Fibroblast of lung (primary cell): ENCODE data around the gene PPFIA4. TPM values are rescaled to one million over a fixed set of nuclear protein-coding genes. Genes with fewer than 3 reads are reported as not detected.

Experiments
- DNase-seq, 2 donors: peaks; one replicate each; pipeline versions ENCODE4 v3.0.0 to v3.0.0-alpha.2; 2010; ENCODE audit warnings: low read depth in 2 of 2
- H2AFZ ChIP-seq: 2 replicates; pipeline ENCODE4 v1.5.1; 2012; ENCODE audit warnings: low read length, control low read depth, inconsistent platforms
- H3K27ac ChIP-seq: 2 replicates; pipeline ENCODE4 v1.5.1; 2011; ENCODE audit warnings: low read length, control low read depth; ENCODE audit not compliant: insufficient read depth
- H3K27me3 ChIP-seq: 2 replicates; pipeline ENCODE4 v1.5.1; 2011; ENCODE audit warnings: mild to moderate bottlenecking, low read length; ENCODE audit not compliant: control insufficient read depth, insufficient read depth
- H3K36me3 ChIP-seq: 2 replicates; pipeline ENCODE4 v1.5.1; 2011; ENCODE audit warnings: low read length; ENCODE audit not compliant: control insufficient read depth, insufficient read depth
- H3K4me1 ChIP-seq: 2 replicates; pipeline ENCODE4 v1.5.1; 2011; ENCODE audit warnings: low read length; ENCODE audit not compliant: control insufficient read depth, insufficient read depth; ENCODE audit errors: extremely low read depth
- H3K4me2 ChIP-seq: 2 replicates; pipeline ENCODE4 v1.5.1; 2011; ENCODE audit warnings: low read length, control low read depth; ENCODE audit not compliant: insufficient read depth; ENCODE audit errors: extremely low read depth
- H3K4me3 ChIP-seq, 4 experiments: fragments of 200-600 bp in 1 of 4; sonication (generic) in 1 of 4; replicated peaks in 1 of 4; 2 replicates each; pipeline ENCODE4 v1.5.1; 2011 to 2016; ENCODE audit warnings: low read length in 4 of 4, low read depth in 3 of 4, mild to moderate bottlenecking in 3 of 4, control low read depth in 2 of 4, inconsistent platforms in 1 of 4, mixed read lengths in 1 of 4; ENCODE audit not compliant: insufficient read depth in 1 of 4; ENCODE audit errors: control extremely low read depth in 1 of 4
- H3K79me2 ChIP-seq: 2 replicates; pipeline ENCODE4 v1.5.1; 2012; ENCODE audit warnings: mild to moderate bottlenecking, low read length, inconsistent platforms; ENCODE audit not compliant: control insufficient read depth, insufficient read depth
- H3K9ac ChIP-seq: 2 replicates; pipeline ENCODE4 v1.5.1; 2011; ENCODE audit warnings: mild to moderate bottlenecking, low read length, control low read depth; ENCODE audit not compliant: insufficient read depth
- H3K9me3 ChIP-seq: 2 replicates; pipeline ENCODE4 v1.5.1; 2012; ENCODE audit warnings: low read depth, low read length; ENCODE audit not compliant: control insufficient read depth, insufficient read depth
- H4K20me1 ChIP-seq: 2 replicates; pipeline ENCODE4 v1.5.1; 2011; ENCODE audit warnings: low read length; ENCODE audit not compliant: control insufficient read depth, insufficient read depth; ENCODE audit errors: extremely low read depth
- CTCF ChIP-seq, 2 donors: IDR thresholded peaks in 1 of 2; conservative IDR thresholded peaks in 1 of 2; 1 replicate in 1 of 2; 2 replicates in 1 of 2; pipeline ENCODE4 v1.5.1; 2011 to 2012; ENCODE audit warnings: low read length in 2 of 2, control low read depth in 1 of 2, inconsistent platforms in 1 of 2, low read depth in 1 of 2, mild to moderate bottlenecking in 1 of 2
- EZH2 ChIP-seq: IDR thresholded peaks from 2 replicates; pipeline ENCODE4 v1.5.1; 2012; ENCODE audit warnings: low read length, control low read depth, mild to moderate bottlenecking; ENCODE audit errors: missing control alignments
- polyA plus RNA-seq, 2 donors: library from polyadenylated mRNA; depleted of rRNA in 1 of 2; stranded (reverse) in 1 of 2; unstranded in 1 of 2; fragments of >200 nt; gene quantifications; 2 replicates each; pipeline ENCODE4 v1.2.1, GENCODE V29; 2011 to 2012; ENCODE audit warnings: missing spikeins in 1 of 2
- total RNA-seq: library from RNA; depleted of rRNA; stranded (reverse); fragments of >200 nt; gene quantifications from 2 replicates; pipeline ENCODE4 v1.2.1, GENCODE V29; 2014

PPFIA4 gene
- total and polyA plus RNA-seq, 2 donors (not counting 1 experiment from before 2014, with no cell fraction given) = 3.2 to 4.3 TPM

GRCh38 chr1:202987255-202987654, 39.0 kb upstream of the PPFIA4 start:
- no peaks in the 10 kb centered on the region for H4K20me1 ChIP-seq
- no peaks in the 10 kb centered on the region for H3K36me3 ChIP-seq
- no peaks in the 10 kb centered on the region for H3K4me1 ChIP-seq
- no peak for DNase-seq
- H3K27ac ChIP-seq = no peak overlapping the region
- H3K27me3 ChIP-seq = peaks cover 31% of the 10 kb centered on the region
- no peaks in the 10 kb centered on the region for H3K9me3 ChIP-seq
- no peak overlapping the region for H3K9ac ChIP-seq
- no peak overlapping the region for H3K4me3 ChIP-seq
- H2AFZ ChIP-seq = no peak overlapping the region
- no peaks in the 10 kb centered on the region for H3K79me2 ChIP-seq
- no peak for TF ChIP-seq CTCF (conservative IDR thresholded peaks at IDR 0.05 in 1 of 2, IDR thresholded peaks at IDR 0.05 in 1 of 2; ENCODE audit: low read depth in 1 of 2, low read length in 2 of 2)
- H3K4me2 ChIP-seq = no peak overlapping the region

- Histone ChIP-seq H3K4me3 (no peak overlapping the region), H3K4me2 (no peak overlapping the region), H3K27me3 (peaks cover 31% of the 10 kb centered on the region), H3K27ac (no peak overlapping the region), H2AFZ (no peak overlapping the region), H4K20me1 (no peaks in the 10 kb centered on the region), H3K4me1 (no peaks in the 10 kb centered on the region), H3K79me2 (no peaks in the 10 kb centered on the region), H3K9me3 (no peaks in the 10 kb centered on the region), H3K36me3 (no peaks in the 10 kb centered on the region), H3K9ac (no peak overlapping the region)
- DNase-seq = no peak
- TF ChIP-seq CTCF (conservative IDR thresholded peaks at IDR 0.05 in 1 of 2, IDR thresholded peaks at IDR 0.05 in 1 of 2; ENCODE audit: low read depth in 1 of 2, low read length in 2 of 2) (no peak), EZH2 (no peak)
Measured at GRCh38 chr1:202987922-202988583, 38.2 kb upstream of the PPFIA4 start.

GRCh38 chr1:202989879-202990278, 36.4 kb upstream of the PPFIA4 start:
- Histone ChIP-seq H3K9ac (no peak overlapping the region), H3K36me3 (no peaks in the 10 kb centered on the region), H2AFZ (no peak overlapping the region), H4K20me1 (no peaks in the 10 kb centered on the region), H3K4me3 (no peak overlapping the region), H3K4me2 (no peak overlapping the region), H3K79me2 (no peaks in the 10 kb centered on the region), H3K27ac (no peak overlapping the region), H3K9me3 (no peaks in the 10 kb centered on the region), H3K27me3 (peaks cover 31% of the 10 kb centered on the region), H3K4me1 (no peaks in the 10 kb centered on the region)
- no peak for DNase-seq
- TF ChIP-seq CTCF (conservative IDR thresholded peaks at IDR 0.05 in 1 of 2, IDR thresholded peaks at IDR 0.05 in 1 of 2; ENCODE audit: low read depth in 1 of 2, low read length in 2 of 2) (no peak), EZH2 (no peak)
